Melanocyte of skin (primary cell): ENCODE measurements around the gene RRH. TPM values are rescaled to one million over a fixed set of nuclear protein-coding genes. Genes with fewer than 3 reads are reported as not detected.

ENCODE experiments used
- total RNA-seq, 2 donors: library from RNA; depleted of rRNA; stranded (reverse); fragments of >200 nt; gene quantifications; 2 replicates each; pipeline ENCODE4 v1.2.3, GENCODE V29; 2012

RRH gene, protein sequence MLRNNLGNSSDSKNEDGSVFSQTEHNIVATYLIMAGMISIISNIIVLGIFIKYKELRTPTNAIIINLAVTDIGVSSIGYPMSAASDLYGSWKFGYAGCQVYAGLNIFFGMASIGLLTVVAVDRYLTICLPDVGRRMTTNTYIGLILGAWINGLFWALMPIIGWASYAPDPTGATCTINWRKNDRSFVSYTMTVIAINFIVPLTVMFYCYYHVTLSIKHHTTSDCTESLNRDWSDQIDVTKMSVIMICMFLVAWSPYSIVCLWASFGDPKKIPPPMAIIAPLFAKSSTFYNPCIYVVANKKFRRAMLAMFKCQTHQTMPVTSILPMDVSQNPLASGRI
- total RNA-seq: under 1 TPM in 1 of 2 donors, not detected in 1; under 0.01 TPM

GRCh38 chr4:109827672-109828071 lies at the start of gene RRH:
Gene RRH (plus strand): TSS chr4:109827972. CDS start chr4:109828028, 56 bp downstream.

DNA sequence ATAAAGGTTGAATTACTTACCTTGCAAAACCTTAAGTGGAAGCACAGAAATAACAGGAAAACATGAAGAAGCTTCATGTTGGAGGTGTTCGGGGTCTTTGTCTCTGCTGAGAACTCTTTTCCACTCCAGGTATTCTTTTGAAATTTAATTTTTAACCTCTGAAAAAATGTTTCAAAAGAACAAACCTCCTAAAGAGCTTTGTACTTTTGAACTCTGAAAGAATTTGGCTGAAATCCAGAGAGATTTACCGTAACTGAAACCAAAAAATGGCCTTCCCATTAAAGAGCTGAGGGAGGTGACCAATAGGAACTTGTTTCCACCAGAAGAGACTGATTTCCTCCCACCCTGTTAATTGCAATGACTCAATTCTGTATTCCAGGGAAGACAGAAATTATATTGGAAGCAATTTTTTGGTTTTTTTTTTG lies 25.9 kb upstream of the RRH start, which contains the start of gene CFI:
Gene CFI, minus strand, starts transcription at position 105 of the 425 bp plus-strand sequence. Its CDS starts 28 bp downstream, at position 77.

DNA sequence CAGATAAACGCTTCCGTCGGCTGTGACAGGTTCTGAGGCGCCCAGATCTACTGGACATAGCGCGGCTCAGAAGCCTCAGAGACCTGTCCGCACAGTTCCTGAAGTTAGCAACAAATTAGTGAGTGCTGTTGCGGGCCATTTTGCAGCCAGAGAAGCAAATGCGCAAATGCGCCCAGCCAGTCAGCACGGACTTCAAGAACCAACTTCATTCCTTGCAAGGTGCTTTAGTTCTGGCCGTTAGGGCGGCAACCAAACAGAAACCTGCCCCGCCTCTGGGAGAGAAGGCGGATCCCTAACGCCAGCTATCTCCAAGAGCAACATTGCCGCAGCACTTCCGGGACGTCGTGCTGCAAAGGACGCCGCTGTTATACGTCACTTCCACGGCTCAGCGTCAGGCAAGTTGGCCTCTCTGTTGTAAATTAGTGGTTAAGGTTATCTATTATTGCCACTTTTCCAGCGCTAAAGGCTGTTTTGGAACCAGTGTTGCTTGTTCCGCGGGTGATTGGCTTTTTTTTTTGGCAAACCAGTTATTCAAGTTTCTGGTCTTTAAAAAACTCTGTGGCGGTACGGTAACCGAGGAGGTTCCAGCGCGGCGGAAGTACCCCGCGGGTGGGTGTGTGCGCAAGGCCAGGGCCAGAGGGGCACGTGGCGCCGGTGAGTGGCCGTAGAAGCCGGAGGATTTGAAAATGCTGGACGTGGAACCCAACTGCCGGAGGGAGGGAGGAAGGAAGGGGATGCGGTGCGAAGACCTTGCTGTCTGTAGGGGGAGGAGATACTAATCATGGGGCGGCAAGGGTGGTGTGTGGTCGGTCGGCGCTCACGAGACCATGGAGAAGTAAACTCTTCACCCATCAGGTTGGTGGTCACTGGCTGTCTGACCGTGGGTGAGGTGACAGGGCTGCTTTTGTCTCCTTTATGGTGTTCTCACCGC lies 12.4 kb upstream of the RRH start, which contains the start of gene GAR1:
Gene GAR1, plus strand, starts transcription at position 612 of the 931 bp plus-strand sequence. CDS start 403 bp downstream, outside the sequence.

DNA sequence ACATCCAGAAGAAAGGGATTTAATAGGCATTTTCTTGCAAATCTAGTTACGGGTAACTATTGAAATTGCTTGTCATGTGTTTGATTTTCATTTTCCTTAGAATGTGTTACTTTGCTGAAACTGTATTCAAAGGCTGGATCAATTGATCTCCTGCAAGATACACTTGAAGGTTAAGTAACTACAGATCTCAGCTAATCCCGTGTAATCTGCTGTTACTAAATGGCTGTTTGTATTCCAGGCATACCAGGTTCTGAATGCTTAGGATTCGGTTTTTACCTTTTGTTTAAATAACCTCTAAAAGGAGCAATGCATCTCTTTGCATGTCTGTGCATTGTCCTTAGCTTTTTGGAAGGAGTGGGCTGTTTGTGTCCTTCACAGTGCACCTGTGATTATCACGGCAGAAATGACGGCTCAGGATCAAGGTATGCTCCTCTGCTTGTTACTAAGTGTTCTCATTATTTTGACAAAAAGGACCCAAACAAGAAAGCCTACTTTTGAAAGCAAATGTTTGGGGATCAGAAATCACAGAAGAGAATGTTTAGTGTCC lies 20.2 kb downstream of the RRH start, which contains the start of gene LRIT3:
Gene LRIT3, plus strand, starts transcription at position 212 of the 547 bp plus-strand sequence. Its CDS starts 95 bp downstream, at position 307.

Other genes with a start within 250 kb of the RRH start
- gene CASP6, start 124.5 kb upstream of the RRH start, total RNA-seq: 10 to 100 TPM; 24.1 to 40.3 TPM
- 10 to 100 TPM in 1 of 2 donors, 1 to 10 TPM in 1; 9.3 to 11.4 TPM for gene PLA2G12A, start 97.9 kb upstream of the RRH start, total RNA-seq
- gene CFI, start 26.0 kb upstream of the RRH start, total RNA-seq: 1 to 10 TPM in 1 of 2 donors, under 1 TPM in 1; 0.33 to 1.0 TPM
- 1 to 10 TPM; 4.0 to 4.1 TPM for gene GAR1, start 12.2 kb upstream of the RRH start, total RNA-seq
- under 1 TPM; under 0.01 TPM for gene LRIT3, start 20.1 kb downstream of the RRH start, total RNA-seq
- gene EGF, start 84.9 kb downstream of the RRH start, total RNA-seq: 1 to 10 TPM in 1 of 2 donors, under 1 TPM in 1; under 0.01 to 1.7 TPM